ENCODE data around the gene ZBTB42.

The ZBTB42 gene

DNA sequence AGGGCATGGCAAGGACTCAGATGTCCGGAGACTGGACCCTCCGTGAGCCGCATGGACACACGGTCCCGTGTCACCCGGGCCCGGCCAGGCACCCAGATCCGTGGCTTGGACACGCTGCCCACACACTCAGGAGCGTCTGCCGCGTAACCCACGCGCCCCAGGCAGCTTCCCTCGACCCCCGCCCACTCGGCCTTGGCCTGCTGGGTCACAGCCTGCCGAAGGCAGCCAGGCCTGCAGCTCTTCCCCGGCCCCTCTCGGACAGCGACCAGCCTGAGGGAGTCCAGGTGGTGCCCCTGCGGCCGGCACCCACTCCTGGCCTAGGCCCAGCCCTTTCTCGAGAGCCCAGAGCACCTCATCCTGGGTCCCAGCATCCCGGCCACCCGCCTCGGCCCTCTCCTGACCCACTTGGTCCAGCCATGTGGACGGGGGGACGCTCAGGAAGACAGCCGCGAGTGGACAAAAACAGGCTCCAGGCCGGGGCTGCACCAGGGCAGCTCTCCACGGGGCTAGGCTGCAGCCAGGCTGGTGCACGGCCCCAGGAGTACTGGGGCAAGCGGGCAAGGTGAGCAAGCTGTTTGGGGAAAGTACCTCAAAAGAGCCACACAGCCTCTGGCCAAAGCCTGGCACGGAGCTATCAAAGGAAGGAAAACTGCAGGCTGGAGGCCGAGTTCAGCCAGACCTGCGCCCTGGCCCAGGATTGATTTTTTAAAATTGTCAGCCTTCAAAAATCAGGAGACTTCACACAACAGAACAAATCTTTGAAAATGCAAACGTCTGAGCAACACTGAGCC is 11.8 kb upstream of the ZBTB42 start:
- TF ChIP-seq, protein P1, sequence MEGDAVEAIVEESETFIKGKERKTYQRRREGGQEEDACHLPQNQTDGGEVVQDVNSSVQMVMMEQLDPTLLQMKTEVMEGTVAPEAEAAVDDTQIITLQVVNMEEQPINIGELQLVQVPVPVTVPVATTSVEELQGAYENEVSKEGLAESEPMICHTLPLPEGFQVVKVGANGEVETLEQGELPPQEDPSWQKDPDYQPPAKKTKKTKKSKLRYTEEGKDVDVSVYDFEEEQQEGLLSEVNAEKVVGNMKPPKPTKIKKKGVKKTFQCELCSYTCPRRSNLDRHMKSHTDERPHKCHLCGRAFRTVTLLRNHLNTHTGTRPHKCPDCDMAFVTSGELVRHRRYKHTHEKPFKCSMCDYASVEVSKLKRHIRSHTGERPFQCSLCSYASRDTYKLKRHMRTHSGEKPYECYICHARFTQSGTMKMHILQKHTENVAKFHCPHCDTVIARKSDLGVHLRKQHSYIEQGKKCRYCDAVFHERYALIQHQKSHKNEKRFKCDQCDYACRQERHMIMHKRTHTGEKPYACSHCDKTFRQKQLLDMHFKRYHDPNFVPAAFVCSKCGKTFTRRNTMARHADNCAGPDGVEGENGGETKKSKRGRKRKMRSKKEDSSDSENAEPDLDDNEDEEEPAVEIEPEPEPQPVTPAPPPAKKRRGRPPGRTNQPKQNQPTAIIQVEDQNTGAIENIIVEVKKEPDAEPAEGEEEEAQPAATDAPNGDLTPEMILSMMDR (IDR thresholded peaks at IDR 0.05; ENCODE audit: borderline replicate concordance, insufficient read depth, low read depth, low read length), result no peak
- H3K4me3 ChIP-seq (ENCODE audit: low read depth, low read length), result no peak overlapping the region

DNA sequence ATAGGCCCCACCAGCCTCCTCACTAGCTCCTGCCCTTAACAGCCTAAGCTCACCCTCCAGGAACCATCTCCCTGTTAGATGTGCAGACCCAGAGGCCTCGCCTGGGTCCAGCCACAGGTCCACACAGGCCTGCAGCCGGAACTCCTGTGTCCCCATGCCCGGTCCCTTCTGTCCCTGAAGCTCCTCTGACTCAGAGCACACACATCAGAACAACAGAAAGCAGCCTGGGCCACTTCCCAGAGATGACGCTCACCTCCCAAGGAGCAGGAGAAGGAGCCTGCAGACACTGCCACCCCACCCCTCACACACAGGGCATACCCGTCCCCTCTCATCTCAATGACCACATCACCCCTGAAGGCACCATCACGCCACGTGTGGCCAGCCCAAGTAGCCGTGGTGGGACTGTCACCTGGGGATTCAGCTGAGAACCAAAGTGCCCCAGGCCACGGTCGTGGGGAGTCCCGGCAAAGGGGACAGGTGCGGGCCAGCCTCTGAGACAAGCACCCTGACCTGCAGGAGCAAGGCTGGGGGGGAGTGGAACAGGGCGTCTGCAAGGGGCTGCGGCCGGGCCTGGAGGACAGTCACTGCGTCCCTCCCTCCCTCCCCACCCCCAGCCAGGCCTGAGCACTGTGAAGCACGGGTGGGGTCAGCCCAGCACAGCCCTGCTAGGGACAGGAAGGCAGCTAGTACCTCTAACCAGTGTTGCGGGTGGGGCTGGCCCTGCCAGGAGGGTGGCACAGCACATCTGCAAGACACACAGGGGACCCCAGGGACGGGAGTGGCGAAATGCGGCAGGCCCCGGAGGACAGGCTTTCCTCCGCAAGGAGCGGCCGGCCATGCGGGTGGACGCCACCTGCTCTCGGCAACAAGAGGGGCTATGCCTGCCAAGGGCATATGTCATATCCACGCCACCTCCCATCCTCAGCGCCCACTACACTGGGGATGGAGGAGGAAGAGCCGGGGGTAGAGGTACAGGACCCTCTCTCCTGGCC is 10.9 kb upstream of the ZBTB42 start:
- no peak overlapping the region for H3K4me3 ChIP-seq (ENCODE audit: low read depth, low read length)
- TF ChIP-seq, protein P1 (IDR thresholded peaks at IDR 0.05; ENCODE audit: borderline replicate concordance, insufficient read depth, low read depth, low read length), result no peak

DNA sequence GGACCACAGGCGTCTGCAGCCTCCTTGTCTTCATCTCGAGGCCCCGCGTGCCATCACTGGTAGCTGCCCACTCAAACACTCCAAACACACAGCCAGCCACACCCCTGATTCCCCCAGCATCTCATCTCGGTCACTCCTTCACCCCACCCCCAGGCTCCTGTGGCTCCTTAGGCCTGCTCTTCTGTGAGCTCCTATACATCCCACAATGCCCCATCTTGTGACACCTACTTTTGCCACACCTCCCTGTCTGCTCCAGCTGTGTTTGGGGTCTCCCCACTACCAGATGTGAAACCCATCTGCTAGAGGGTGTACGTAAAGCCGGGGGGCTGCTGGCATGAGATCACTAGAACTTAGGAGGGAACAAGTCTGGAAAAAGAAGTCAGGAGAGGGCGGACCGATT is 9.5 kb upstream of the ZBTB42 start:
- H3K4me3 ChIP-seq (ENCODE audit: low read depth, low read length), result no peak overlapping the region
- TF ChIP-seq, protein P1 (IDR thresholded peaks at IDR 0.05; ENCODE audit: borderline replicate concordance, insufficient read depth, low read depth, low read length), result no peak

DNA sequence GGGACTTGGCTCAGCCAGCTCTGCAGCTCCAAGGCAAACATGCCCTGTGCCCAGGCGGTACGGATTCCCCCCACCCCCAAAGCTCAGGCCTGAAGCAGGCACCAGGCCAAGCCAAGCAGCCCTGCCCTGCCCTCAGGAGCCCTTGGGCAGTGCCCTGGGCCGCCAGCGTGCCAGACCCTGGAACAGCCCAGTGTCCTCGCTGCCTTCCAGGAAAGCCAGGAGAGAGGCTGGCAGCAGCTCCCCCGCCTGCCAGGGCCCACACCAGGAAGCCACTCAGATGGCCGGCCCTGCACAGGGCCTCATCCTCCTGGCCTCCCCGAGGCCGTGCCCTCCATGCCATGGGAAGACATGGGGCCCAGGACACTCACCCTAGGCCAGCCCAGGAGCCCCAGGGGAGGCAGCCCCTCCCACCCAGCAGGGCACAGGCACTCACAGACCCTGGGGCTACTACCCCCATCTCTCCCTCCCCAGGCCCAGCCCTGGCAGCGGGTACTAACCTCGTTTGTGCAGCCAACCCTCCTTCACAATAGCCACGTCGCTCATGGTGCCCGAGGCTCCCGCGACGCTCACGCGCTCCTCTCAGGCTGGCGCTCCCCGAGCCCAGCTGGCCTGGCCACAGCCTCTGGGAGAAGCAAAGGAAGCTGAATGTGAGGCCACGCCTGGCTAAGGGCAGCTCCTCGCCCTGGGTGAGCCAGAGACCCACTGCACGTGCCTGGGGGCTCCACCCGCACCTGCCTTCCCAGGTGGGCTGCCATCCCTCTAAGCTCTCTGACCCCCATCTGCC is 8.6 kb upstream of the ZBTB42 start:
- TF ChIP-seq, protein P1 (IDR thresholded peaks at IDR 0.05; ENCODE audit: borderline replicate concordance, insufficient read depth, low read depth, low read length), result no peak
- H3K4me3 ChIP-seq (ENCODE audit: low read depth, low read length), result no peak overlapping the region

DNA sequence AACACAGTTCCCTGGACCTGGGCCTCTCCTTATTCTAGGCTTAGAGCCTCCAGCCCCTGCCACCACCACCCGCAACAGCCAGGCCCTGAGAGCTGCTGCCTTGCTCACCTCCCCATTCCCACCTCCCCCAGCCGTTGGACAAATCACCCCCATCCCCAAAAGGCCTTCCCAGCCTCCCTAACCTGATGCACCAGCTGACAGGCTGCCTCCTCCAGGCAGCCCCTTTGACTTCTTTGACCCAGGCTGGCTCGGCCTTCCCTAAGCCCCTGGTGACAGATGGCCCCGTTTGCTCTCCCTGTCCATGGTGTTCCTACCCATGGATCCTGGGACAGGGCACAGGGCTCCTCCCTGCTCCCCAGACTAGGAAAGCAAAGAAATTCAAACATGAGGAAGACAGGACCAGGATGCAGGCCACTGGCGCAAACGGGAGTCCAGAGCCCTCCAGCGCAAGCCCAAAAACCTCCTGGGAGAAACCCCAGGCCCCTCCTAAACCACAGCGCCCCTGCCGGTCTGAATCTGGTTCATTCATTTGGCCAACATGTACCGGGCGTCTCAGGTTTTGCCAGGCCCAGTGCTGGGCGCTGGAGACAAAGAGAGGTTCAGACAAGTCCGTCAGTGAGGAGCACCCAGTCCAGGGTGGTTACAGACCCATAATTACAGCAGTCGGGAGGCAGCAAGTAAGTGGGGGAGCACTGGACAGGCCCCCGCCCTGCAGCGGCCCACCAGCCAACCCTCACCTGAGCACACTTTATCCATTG is 7.8 kb upstream of the ZBTB42 start:
- no peak overlapping the region for H3K4me3 ChIP-seq (ENCODE audit: low read depth, low read length)
- TF ChIP-seq, protein P1 (IDR thresholded peaks at IDR 0.05; ENCODE audit: borderline replicate concordance, insufficient read depth, low read depth, low read length), result no peak

DNA sequence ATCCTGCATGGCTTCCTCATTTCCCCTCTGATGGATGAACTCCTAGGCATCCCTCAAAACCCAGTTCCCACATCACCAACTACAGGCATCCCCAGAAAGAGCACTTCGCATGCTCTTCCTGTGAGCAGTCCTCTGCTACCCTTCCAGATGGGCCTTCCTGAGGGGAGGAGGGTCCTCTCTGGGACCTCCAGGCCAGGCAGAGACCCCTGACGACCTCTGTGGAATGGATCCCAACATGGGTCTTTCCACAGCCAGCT is 7.3 kb upstream of the ZBTB42 start:
- TF ChIP-seq, protein P1 (IDR thresholded peaks at IDR 0.05; ENCODE audit: borderline replicate concordance, insufficient read depth, low read depth, low read length), result no peak
- H3K4me3 ChIP-seq (ENCODE audit: low read depth, low read length), result no peak overlapping the region
